GM13976 (cell line): ENCODE measurements around the gene ERC2.

ENCODE experiments used
- DNase-seq: peaks from one replicate; pipeline ENCODE4 v3.0.0; 2012; ENCODE audit warnings: low spot score
- in situ Hi-C: fragments of 300-500 bp; cut with MboI; formaldehyde crosslinking; loops from one replicate; pipeline ENCODE4 v1.12.0; 2022; ENCODE audit warnings: low sequenced_read_pairs, mixed read lengths, inconsistent platforms; ENCODE audit not compliant: unreplicated experiment
- TF ChIP-seq, protein P1 (sequence below): IDR thresholded peaks from 2 replicates; pipeline ENCODE4 v1.5.1; 2012; ENCODE audit warnings: borderline replicate concordance, mild to moderate bottlenecking; ENCODE audit not compliant: insufficient read depth; ENCODE audit errors: extremely low read depth, missing control alignments, control extremely low read depth

ERC2 gene

GRCh38 chr3:56101576-56101975, 366.7 kb downstream of the ERC2 start:
- DNase-seq: no peak
- in situ Hi-C loops: no loop called here
- TF ChIP-seq, protein P1, sequence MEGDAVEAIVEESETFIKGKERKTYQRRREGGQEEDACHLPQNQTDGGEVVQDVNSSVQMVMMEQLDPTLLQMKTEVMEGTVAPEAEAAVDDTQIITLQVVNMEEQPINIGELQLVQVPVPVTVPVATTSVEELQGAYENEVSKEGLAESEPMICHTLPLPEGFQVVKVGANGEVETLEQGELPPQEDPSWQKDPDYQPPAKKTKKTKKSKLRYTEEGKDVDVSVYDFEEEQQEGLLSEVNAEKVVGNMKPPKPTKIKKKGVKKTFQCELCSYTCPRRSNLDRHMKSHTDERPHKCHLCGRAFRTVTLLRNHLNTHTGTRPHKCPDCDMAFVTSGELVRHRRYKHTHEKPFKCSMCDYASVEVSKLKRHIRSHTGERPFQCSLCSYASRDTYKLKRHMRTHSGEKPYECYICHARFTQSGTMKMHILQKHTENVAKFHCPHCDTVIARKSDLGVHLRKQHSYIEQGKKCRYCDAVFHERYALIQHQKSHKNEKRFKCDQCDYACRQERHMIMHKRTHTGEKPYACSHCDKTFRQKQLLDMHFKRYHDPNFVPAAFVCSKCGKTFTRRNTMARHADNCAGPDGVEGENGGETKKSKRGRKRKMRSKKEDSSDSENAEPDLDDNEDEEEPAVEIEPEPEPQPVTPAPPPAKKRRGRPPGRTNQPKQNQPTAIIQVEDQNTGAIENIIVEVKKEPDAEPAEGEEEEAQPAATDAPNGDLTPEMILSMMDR: no peak

- DNase-seq: no peak
- TF ChIP-seq, protein P1: no peak
- in situ Hi-C loops: no loop called here
Observed at GRCh38 chr3:56096999-56097398, 371.3 kb downstream of the ERC2 start.

- in situ Hi-C loops: no loop called here
- DNase-seq: no peak
- TF ChIP-seq, protein P1: no peak
Observed at GRCh38 chr3:56094170-56094569, 374.1 kb downstream of the ERC2 start.

GRCh38 chr3:56089739-56090138, 378.5 kb downstream of the ERC2 start:
- in situ Hi-C loops: no loop called here
- no peak for DNase-seq
- TF ChIP-seq, protein P1: no peak

- in situ Hi-C loops: no loop called here
- TF ChIP-seq, protein P1: no peak
- no peak for DNase-seq
Observed at GRCh38 chr3:56087451-56088053, 380.7 kb downstream of the ERC2 start.

DNA sequence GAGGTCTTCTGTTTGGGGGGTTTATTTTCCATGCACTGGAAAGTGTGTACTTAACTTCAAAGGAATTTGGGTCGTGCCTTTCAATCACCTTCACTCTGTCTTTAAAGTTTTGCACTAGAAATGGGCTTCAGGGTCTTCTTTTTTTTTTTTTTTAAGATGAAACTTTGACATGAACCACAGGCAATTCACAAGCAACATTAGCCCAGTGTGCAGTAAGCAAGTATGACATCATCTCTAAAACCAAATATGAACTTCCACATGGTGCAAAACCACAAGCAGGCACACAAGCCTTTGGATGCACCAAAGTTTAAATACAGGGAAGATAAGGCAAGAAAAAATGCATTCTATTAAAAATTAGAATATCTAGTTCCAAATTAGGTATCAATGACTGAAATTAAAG, 381.9 kb downstream of the ERC2 start:
- DNase-seq: no peak
- in situ Hi-C loops: no loop called here
- TF ChIP-seq, protein P1: no peak

- TF ChIP-seq, protein P1: no peak
- no peak for DNase-seq
- in situ Hi-C loops: no loop called here
Observed at GRCh38 chr3:56081246-56081645, 387.0 kb downstream of the ERC2 start.
